Calu3 (cell line): ENCODE measurements around the gene GNAI2. TPM values are rescaled to one million over a fixed set of nuclear protein-coding genes. Genes with fewer than 3 reads are reported as not detected.
"Not testable (repeated sequence)": the region's sequence is repeated elsewhere in the genome, so short reads cannot be mapped to it uniquely, and the experiment has no call there.

ENCODE experiments used
- BruUV-seq: library from RNA; stranded (reverse); fragments of 400-500 nt; replicated peaks from 2 replicates; lab custom pipeline; 2021; lab: Mats Ljungman, UMichigan
- CTCF ChIA-PET: fragments of 300-600 bp; sonication (Branson Sonifier 250); formaldehyde crosslinking; loops from one replicate; lab custom pipeline; 2022; ENCODE audit warnings: antibody characterized with exemption; lab: Charles Lee
- DNase-seq: peaks from one replicate; pipeline ENCODE4 v3.0.0; 2022
- H3K27ac Mint-ChIP-seq: one replicate; pipeline ENCODE4 v1.8.0; 2022; ENCODE audit warnings: mixed read lengths; ENCODE audit not compliant: unreplicated experiment
- H3K27me3 Mint-ChIP-seq: one replicate; pipeline ENCODE4 v1.8.0; 2022; ENCODE audit warnings: mixed read lengths; ENCODE audit not compliant: unreplicated experiment
- H3K36me3 Mint-ChIP-seq: one replicate; pipeline ENCODE4 v1.8.0; 2022; ENCODE audit warnings: mild to moderate bottlenecking, moderate library complexity, mixed read lengths; ENCODE audit not compliant: insufficient read depth, unreplicated experiment
- H3K4me1 Mint-ChIP-seq: one replicate; pipeline ENCODE4 v1.8.0; 2022; ENCODE audit warnings: mild to moderate bottlenecking, low read depth, mixed read lengths; ENCODE audit not compliant: unreplicated experiment
- H3K4me3 Mint-ChIP-seq: one replicate; pipeline ENCODE4 v1.8.0; 2022; ENCODE audit warnings: mild to moderate bottlenecking, low read depth, moderate library complexity, mixed read lengths; ENCODE audit not compliant: unreplicated experiment
- H3K9me3 Mint-ChIP-seq: one replicate; pipeline ENCODE4 v1.8.0; 2022; ENCODE audit warnings: low read depth, mixed read lengths; ENCODE audit not compliant: unreplicated experiment
- CTCF ChIP-seq: fragments of 200-600 bp; IDR thresholded peaks from one replicate; pipeline ENCODE4 v1.8.0; 2022; ENCODE audit warnings: antibody characterized with exemption; ENCODE audit not compliant: unreplicated experiment
- intact Hi-C: fragments of 100-400 bp; cut with micrococcal nuclease; formaldehyde crosslinking; loops from one replicate; pipeline ENCODE4 v1.10.0; 2022; ENCODE audit not compliant: unreplicated experiment
- total RNA-seq: library from RNA; stranded (reverse); gene quantifications from 2 replicates; pipeline ENCODE4 v1.2.3, GENCODE V29; 2022

Gene GNAI2
- total RNA-seq, 1 experiment from 2014 or later = 102 TPM

- Mint-ChIP-seq H3K27ac (peak overlapping the region; percentile 77), H3K9me3 (no peaks in the 10 kb centered on the region), H3K4me3 (peak overlapping the region; percentile 54), H3K36me3 (peaks cover 48% of the 10 kb centered on the region), H3K4me1 (peaks cover 9% of the 10 kb centered on the region), H3K27me3 (no peaks in the 10 kb centered on the region)
- BruUV-seq = no TSS peak
- TF ChIP-seq CTCF = no peak
- CTCF ChIA-PET = interaction anchor here (0.6 to 1.2 kb wide), 11 partner anchors 10 to 222 kb away, joined by 3 to 14 read pairs (median 5); partner anchors contain the start of genes GNAI2, HYAL3, NAA80 and SEMA3B
- intact Hi-C loops = no loop called here
- no peak for DNase-seq
Observed at GRCh38 chr3:50259432-50260026, 23.5 kb downstream of the GNAI2 start.

GRCh38 chr3:50260027-50260941 lies 24.3 kb downstream of the GNAI2 start:
- Mint-ChIP-seq H3K27me3 (no peaks in the 10 kb centered on the region), H3K4me3 (peak overlapping the region; percentile 54), H3K36me3 (peaks cover 45% of the 10 kb centered on the region), H3K9me3 (no peaks in the 10 kb centered on the region), H3K4me1 (peaks cover 17% of the 10 kb centered on the region), H3K27ac (peak overlapping the region; percentile 77)
- DNase-seq = peak; percentile 96
- TSS peak; percentile 26 for BruUV-seq
- CTCF ChIA-PET = interaction anchor here (0.5 to 1.2 kb wide), 11 partner anchors 9 to 222 kb away, joined by 3 to 14 read pairs (median 5); partner anchors contain the start of genes GNAI2, HYAL3, NAA80 and SEMA3B
- peak; percentile 94 for TF ChIP-seq CTCF
- intact Hi-C loops = no loop called here

- Mint-ChIP-seq H3K27ac (peak overlapping the region; percentile 50), H3K27me3 (no peaks in the 10 kb centered on the region), H3K9me3 (no peaks in the 10 kb centered on the region), H3K4me3 (no peak overlapping the region), H3K36me3 (peaks cover 49% of the 10 kb centered on the region), H3K4me1 (peaks cover 24% of the 10 kb centered on the region)
- intact Hi-C loops = no loop called here
- TF ChIP-seq CTCF = no peak
- BruUV-seq = no TSS peak
- DNase-seq = no peak
- CTCF ChIA-PET = interaction anchor here (0.5 kb wide), 1 partner anchor 178 kb away, joined by 3 read pairs; no protein-coding TSS in a partner anchor
Observed at GRCh38 chr3:50260942-50261441, 25.0 kb downstream of the GNAI2 start.

- DNase-seq = no peak
- Mint-ChIP-seq H3K4me3 (no peak overlapping the region), H3K9me3 (no peaks in the 10 kb centered on the region), H3K27me3 (no peaks in the 10 kb centered on the region), H3K4me1 (peaks cover 26% of the 10 kb centered on the region), H3K36me3 (peaks cover 47% of the 10 kb centered on the region), H3K27ac (peak overlapping the region; percentile 50)
- BruUV-seq = no TSS peak
- intact Hi-C loops = no loop called here
- CTCF ChIA-PET = interaction anchor here (0.5 kb wide), 1 partner anchor 178 kb away, joined by 3 read pairs; no protein-coding TSS in a partner anchor
- TF ChIP-seq CTCF = no peak
Observed at GRCh38 chr3:50261505-50261904, 25.5 kb downstream of the GNAI2 start.

GRCh38 chr3:50262200-50262599 lies 26.2 kb downstream of the GNAI2 start:
- Mint-ChIP-seq H3K4me1 (peaks cover 26% of the 10 kb centered on the region), H3K36me3 (peaks cover 43% of the 10 kb centered on the region)
- H3K4me3 Mint-ChIP-seq, CTCF ChIA-PET, H3K9me3 Mint-ChIP-seq, H3K27me3 Mint-ChIP-seq, BruUV-seq, intact Hi-C loops, H3K27ac Mint-ChIP-seq, DNase-seq: not testable (repeated sequence)
